GM12878 (cell line): ENCODE results near the gene ELK3. TPM values are rescaled to one million over a fixed set of nuclear protein-coding genes. Genes with fewer than 3 reads are reported as not detected.

Experiments used
- ATAC-seq: fragments of 200-7000 bp; cut with Tn5 transposase; 3 replicates; pipeline ENCODE4 v1.9.1; 2020; ENCODE audit warnings: mild to moderate bottlenecking, moderate library complexity
- BruUV-seq: library from RNA; stranded (reverse); fragments of 400-500 nt; replicated peaks from 2 replicates; lab custom pipeline; 2021; lab: Mats Ljungman, UMichigan
- CTCF ChIA-PET: fragments of 300-600 bp; sonication (Branson Sonifier 250); formaldehyde crosslinking; extraction: SDS; loops from one replicate; lab custom pipeline; 2021; ENCODE audit warnings: inconsistent platforms; lab: Yijun Ruan, JAX
- POLR2A ChIA-PET: fragments of 350-600 bp; formaldehyde crosslinking; extraction: SDS; loops from one replicate; lab custom pipeline; 2021; ENCODE audit warnings: inconsistent platforms; lab: Charles Lee
- RAD21 ChIA-PET: fragments of 300-600 bp; sonication (Branson Sonifier 250); formaldehyde crosslinking; loops from one replicate; lab custom pipeline; 2023; ENCODE audit warnings: antibody characterized with exemption; ENCODE audit not compliant: unreplicated experiment; lab: Charles Lee
- SMC1A ChIA-PET: fragments of 300-600 bp; sonication (Branson Sonifier 250); formaldehyde crosslinking; loops from one replicate; lab custom pipeline; 2023; ENCODE audit not compliant: unreplicated experiment, uncharacterized antibody; lab: Charles Lee
- DNase-seq: peaks from one replicate; pipeline ENCODE4 v3.0.0-alpha.2; 2011; ENCODE audit warnings: low read depth, low spot score
- FAIRE-seq: peaks from 3 replicates; lab custom pipeline; 2011; peaks lifted over from hg19 to GRCh38; lab: Jason Lieb, UNC
- H2AFZ ChIP-seq: 2 replicates; pipeline ENCODE4 v1.6.0; 2011; ENCODE audit warnings: low read depth, low read length, control low read depth; ENCODE audit not compliant: control insufficient read depth
- H3K27ac ChIP-seq: 2 replicates; pipeline ENCODE4 v1.5.1; 2011; ENCODE audit warnings: control low read depth; ENCODE audit not compliant: control insufficient read depth, insufficient read depth
- H3K27me3 ChIP-seq, 2 experiments: replicated peaks in 1 of 2; 2 replicates each; pipeline versions ENCODE4 v1.6.0 to v1.6.1; 2011; ENCODE audit warnings: low read length in 1 of 2; ENCODE audit not compliant: control insufficient read depth in 2 of 2, insufficient read depth in 2 of 2
- H3K36me3 ChIP-seq, 2 experiments: 2 replicates each; pipeline ENCODE4 v1.5.1; 2011; ENCODE audit warnings: low read length in 1 of 2; ENCODE audit not compliant: control insufficient read depth in 2 of 2, insufficient read depth in 2 of 2
- H3K4me1 ChIP-seq: 2 replicates; pipeline ENCODE4 v1.6.1; 2011; ENCODE audit warnings: mild to moderate bottlenecking, low read length, moderate library complexity, mixed read lengths; ENCODE audit not compliant: control insufficient read depth, insufficient read depth
- H3K4me2 ChIP-seq: 2 replicates; pipeline ENCODE4 v1.6.0; 2011; ENCODE audit warnings: control low read depth; ENCODE audit not compliant: control insufficient read depth, insufficient read depth
- H3K4me3 ChIP-seq: fragments of 200-600 bp; sonication (generic); 2 replicates; pipeline ENCODE4 v1.5.1; 2016
- H3K79me2 ChIP-seq: 2 replicates; pipeline ENCODE4 v1.6.0; 2011; ENCODE audit warnings: low read length; ENCODE audit not compliant: control insufficient read depth, insufficient read depth
- H3K9ac ChIP-seq: 2 replicates; pipeline ENCODE4 v1.8.0; 2011; ENCODE audit warnings: low read length, control low read depth, mixed read lengths; ENCODE audit not compliant: control insufficient read depth, insufficient read depth
- H3K9me3 ChIP-seq: replicated peaks from 3 replicates; pipeline ENCODE4 v1.5.1; 2011; ENCODE audit warnings: mild to moderate bottlenecking, low read length; ENCODE audit not compliant: control insufficient read depth, insufficient read depth
- H4K20me1 ChIP-seq: 2 replicates; pipeline ENCODE4 v1.6.0; 2011; ENCODE audit not compliant: control insufficient read depth, insufficient read depth
- MXI1 ChIP-seq: fragments of 150-350 bp; IDR thresholded peaks from 2 replicates; pipeline ENCODE4 v1.6.1; 2011; ENCODE audit warnings: low read depth, mild to moderate bottlenecking, inconsistent platforms, low read length, improper control_type of control experiment
- PAX5 ChIP-seq: IDR thresholded peaks from 2 replicates; pipeline ENCODE4 v1.6.1; 2011; ENCODE audit warnings: low read depth, low read length, borderline replicate concordance
- RB1 ChIP-seq: fragments of 450-650 bp; formaldehyde crosslinking; IDR thresholded peaks from 2 replicates; pipeline ENCODE4 v1.6.1; 2017; ENCODE audit warnings: mild to moderate bottlenecking, borderline replicate concordance
- ZNF217 ChIP-seq: fragments of 450-650 bp; IDR thresholded peaks from 2 replicates; pipeline ENCODE4 v1.6.1; 2017; ENCODE audit warnings: antibody characterized with exemption, mild to moderate bottlenecking
- ZNF622 ChIP-seq: fragments of 450-650 bp; IDR thresholded peaks from 2 replicates; pipeline ENCODE4 v1.6.1; 2017; ENCODE audit warnings: mild to moderate bottlenecking, inconsistent platforms
- WGBS: methylation state at CpG from one replicate; pipeline ENCODE4 v1.1.6; 2016; ENCODE audit warnings: low lambda C conversion rate; ENCODE audit not compliant: insufficient replicate concordance, insufficient coverage; ENCODE audit errors: missing lambda C conversion rate; 5-methylcytosine and 5-hydroxymethylcytosine counted together
- in situ Hi-C: fragments of 300-500 bp; cut with MboI; formaldehyde crosslinking; loops from 9 replicates; pipeline ENCODE4 v1.14.3; 2018; ENCODE audit warnings: mixed read lengths
- intact Hi-C: fragments of 100-400 bp; cut with micrococcal nuclease; formaldehyde crosslinking; loops from one replicate; pipeline ENCODE4 v1.14.2; 2022; ENCODE audit not compliant: unreplicated experiment
- polyA plus RNA-seq, 11 experiments: library from polyadenylated mRNA; depleted of rRNA in 4 of 11; unstranded in 6 of 11; stranded (reverse) in 5 of 11; fragments of >200 nt; fragmentation: Nextera tagmentation in 4 of 11; fragmentation: Illumina TruSeq in 1 of 11; extraction: Ambion mirVana in 4 of 11; extraction: Trizol in 1 of 11; gene quantifications; 1 replicate in 1 of 11; 2 replicates in 10 of 11; pipeline versions ENCODE4 v1.2.1 to v1.2.3, GENCODE V29; 2011 to 2016; ENCODE audit warnings: inconsistent platforms in 2 of 11, missing spikeins in 2 of 11, low read depth in 1 of 11
- total RNA-seq, 4 experiments: library from RNA; depleted of rRNA in 3 of 4; stranded (reverse); fragments of >200 nt in 3 of 4; fragmentation: Illumina TruSeq in 1 of 4; extraction: Trizol in 1 of 4; gene quantifications; 2 replicates each; pipeline versions ENCODE4 v1.2.1 to v1.2.3, GENCODE V29; 2013 to 2021

ELK3 gene
- total and polyA plus RNA-seq, 10 of the 15 experiments (the other 5 are each of a cell fraction or from before 2014, with no cell fraction given) = 0.37 to 4.8 (median 0.88) TPM

DNA sequence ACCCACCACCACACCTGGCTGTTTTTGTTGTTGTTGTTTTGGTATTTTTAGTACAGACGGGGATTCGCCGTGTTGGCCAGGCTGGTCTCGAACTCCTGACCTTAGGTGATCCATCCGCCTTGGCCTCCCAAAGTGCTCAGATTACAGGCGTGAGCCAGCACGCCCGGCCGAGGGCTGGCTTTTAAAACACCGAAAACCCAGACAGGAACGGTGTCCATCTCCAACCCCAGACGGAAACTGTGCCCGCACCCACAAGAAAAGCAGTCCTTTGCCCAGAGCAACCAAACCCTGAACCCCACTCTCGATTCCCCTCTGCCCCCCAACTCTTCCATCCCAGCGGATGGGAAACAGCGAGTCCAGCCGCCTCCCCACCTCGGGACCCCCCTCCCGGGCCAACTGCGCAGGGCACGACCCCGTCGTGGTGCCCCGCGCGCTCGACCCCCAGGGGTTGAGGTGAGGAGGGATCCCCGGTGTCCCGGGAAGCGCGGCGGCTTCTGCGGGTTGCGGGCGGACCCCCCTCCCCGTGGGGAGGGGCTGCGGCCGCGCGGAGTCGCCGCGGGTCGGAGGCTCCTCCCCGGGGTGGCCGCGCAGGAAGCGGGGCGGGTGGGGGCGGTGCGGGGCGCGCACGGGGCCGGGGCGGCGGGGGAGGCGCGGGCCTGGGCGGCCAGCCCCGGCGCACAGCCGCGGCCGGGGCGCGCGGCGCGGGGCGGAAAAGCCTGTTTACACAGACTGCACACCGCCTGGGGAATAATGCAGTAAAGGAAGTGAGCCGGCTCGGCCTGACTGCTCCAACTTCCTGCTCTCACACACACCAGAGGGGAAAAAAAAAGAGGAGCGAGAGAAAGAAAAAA is at the start of gene ELK3 (continued):
- TF ChIP-seq MXI1 (peak; percentile 48; the same call in 1 of the 2 replicates), ZNF217 (0 out of 2 replicates have a peak, but pooled peaks have one; percentile 41), PAX5 (no peak; the same call in 1 of the 2 replicates), ZNF622 (no peak), RB1 (0 out of 2 replicates have a peak, but pooled peaks have one; percentile 28)

DNA sequence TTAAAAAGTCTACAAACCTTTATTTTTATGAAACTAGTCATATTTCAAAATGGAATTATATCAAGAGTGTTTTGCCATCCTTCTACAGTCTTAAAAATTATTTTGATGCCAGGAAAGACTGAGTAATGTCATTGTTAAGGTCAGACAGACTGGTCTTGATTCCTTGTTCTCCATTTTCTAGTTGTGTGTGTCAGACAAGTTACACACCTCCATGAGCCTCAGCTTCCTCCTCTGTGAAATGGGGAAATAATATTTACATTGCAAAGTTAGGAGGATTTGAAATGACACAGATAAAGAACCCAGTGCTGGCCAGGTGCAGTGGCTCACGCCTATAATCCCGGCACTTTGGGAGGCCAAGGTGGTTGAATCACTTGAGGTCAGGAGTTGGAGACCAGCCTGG is 47.4 kb upstream of the ELK3 start:
- no peak overlapping the region for H3K27ac ChIP-seq
- no peaks in the 10 kb centered on the region for H4K20me1 ChIP-seq
- H3K4me3 ChIP-seq = no peak overlapping the region
- intact Hi-C loops = no loop called here
- CTCF ChIA-PET = interaction anchor here (1.0 kb wide), 1 partner anchor 69 kb away, joined by 3 read pairs; no protein-coding TSS in a partner anchor
- no peaks in the 10 kb centered on the region for H3K9me3 ChIP-seq
- no peak overlapping the region for H2AFZ ChIP-seq
- no peaks in the 10 kb centered on the region; a peak in 1 of 4 replicates for H3K27me3 ChIP-seq
- RAD21 ChIA-PET = no interaction called here
- in situ Hi-C loops = no loop called here
- FAIRE-seq (no peak), DNase-seq (no peak), ATAC-seq (no peak)
- WGBS = 0% methylated on average over 2 of the region's 2 CpGs
- H3K4me1 ChIP-seq = no peaks in the 10 kb centered on the region
- no peak overlapping the region for H3K4me2 ChIP-seq
- POLR2A ChIA-PET = no interaction called here
- no peaks in the 10 kb centered on the region for H3K36me3 ChIP-seq
- no peak overlapping the region for H3K9ac ChIP-seq
- no peak for TF ChIP-seq ZNF622
- TF ChIP-seq, all 136 proteins: peak for 0
- no peaks in the 10 kb centered on the region for H3K79me2 ChIP-seq
- no TSS peak for BruUV-seq
- SMC1A ChIA-PET = no interaction called here
